Fibroblast of lung (primary cell): ENCODE data around the gene RABGAP1L.

Experiments
- EZH2 ChIP-seq: IDR thresholded peaks from 2 replicates; pipeline ENCODE4 v1.5.1; 2012; ENCODE audit warnings: low read length, control low read depth, mild to moderate bottlenecking; ENCODE audit errors: missing control alignments
- TF ChIP-seq, protein P1 (sequence below), 2 donors: IDR thresholded peaks in 1 of 2; conservative IDR thresholded peaks in 1 of 2; 1 replicate in 1 of 2; 2 replicates in 1 of 2; pipeline ENCODE4 v1.5.1; 2011 to 2012; ENCODE audit warnings: low read length in 2 of 2, control low read depth in 1 of 2, inconsistent platforms in 1 of 2, low read depth in 1 of 2, mild to moderate bottlenecking in 1 of 2

DNA sequence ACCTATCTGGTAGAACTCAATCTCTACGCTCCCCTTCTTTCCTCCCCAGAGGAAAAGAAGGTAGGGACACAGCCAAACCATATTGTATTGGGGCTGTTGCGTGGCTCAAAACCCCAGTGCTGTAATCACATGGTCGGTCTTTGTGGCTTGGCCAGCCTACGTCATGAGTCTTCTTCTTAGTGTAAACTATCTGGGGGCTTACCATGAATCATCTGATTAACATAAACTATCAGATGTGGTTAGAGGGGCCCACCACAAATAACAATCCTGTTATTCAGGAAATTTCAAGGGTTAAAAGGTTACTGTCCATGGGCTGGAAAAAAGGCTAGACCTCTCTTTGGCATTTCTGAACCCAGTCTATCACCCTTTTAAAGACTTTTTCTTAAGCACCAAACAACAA, 238.9 kb downstream of the RABGAP1L start:
- TF ChIP-seq, protein P1, sequence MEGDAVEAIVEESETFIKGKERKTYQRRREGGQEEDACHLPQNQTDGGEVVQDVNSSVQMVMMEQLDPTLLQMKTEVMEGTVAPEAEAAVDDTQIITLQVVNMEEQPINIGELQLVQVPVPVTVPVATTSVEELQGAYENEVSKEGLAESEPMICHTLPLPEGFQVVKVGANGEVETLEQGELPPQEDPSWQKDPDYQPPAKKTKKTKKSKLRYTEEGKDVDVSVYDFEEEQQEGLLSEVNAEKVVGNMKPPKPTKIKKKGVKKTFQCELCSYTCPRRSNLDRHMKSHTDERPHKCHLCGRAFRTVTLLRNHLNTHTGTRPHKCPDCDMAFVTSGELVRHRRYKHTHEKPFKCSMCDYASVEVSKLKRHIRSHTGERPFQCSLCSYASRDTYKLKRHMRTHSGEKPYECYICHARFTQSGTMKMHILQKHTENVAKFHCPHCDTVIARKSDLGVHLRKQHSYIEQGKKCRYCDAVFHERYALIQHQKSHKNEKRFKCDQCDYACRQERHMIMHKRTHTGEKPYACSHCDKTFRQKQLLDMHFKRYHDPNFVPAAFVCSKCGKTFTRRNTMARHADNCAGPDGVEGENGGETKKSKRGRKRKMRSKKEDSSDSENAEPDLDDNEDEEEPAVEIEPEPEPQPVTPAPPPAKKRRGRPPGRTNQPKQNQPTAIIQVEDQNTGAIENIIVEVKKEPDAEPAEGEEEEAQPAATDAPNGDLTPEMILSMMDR (conservative IDR thresholded peaks at IDR 0.05 in 1 of 2, IDR thresholded peaks at IDR 0.05 in 1 of 2; ENCODE audit: low read depth in 1 of 2, low read length in 2 of 2), result no peak
- no peak for TF ChIP-seq EZH2
